Common myeloid progenitor, CD34-positive (primary cell): ENCODE data around the gene ITGAV.

Experiments
- CTCF ChIA-PET: fragments of 350-600 bp; sonication (Branson Sonifier 250); formaldehyde crosslinking; loops from one replicate; lab custom pipeline; 2021; ENCODE audit warnings: antibody characterized with exemption; lab: Charles Lee
- POLR2A ChIA-PET: fragments of 350-600 bp; sonication (Branson Sonifier 250); formaldehyde crosslinking; loops from one replicate; lab custom pipeline; 2021; ENCODE audit warnings: antibody characterized with exemption; lab: Charles Lee
- DNase-seq, 3 donors: peaks; one replicate each; pipeline versions ENCODE4 v3.0.0 to v3.0.0-alpha.2; 2013
- H3K27ac ChIP-seq, 2 experiments: 1 replicate in 1 of 2; 2 replicates in 1 of 2; pipeline ENCODE4 v1.7.0; 2013; ENCODE audit warnings: inconsistent platforms in 2 of 2, low read length in 2 of 2, mild to moderate bottlenecking in 2 of 2, low read depth in 1 of 2, moderate library complexity in 1 of 2; ENCODE audit not compliant: severe bottlenecking in 2 of 2, insufficient read depth in 1 of 2, poor library complexity in 1 of 2
- H3K27me3 ChIP-seq, 5 experiments: replicated peaks in 2 of 5; 1 replicate in 3 of 5; 2 replicates in 2 of 5; pipeline versions ENCODE4 v1.6.1 to v1.7.0; 2013; ENCODE audit warnings: low read length in 4 of 5, mild to moderate bottlenecking in 2 of 5, moderate library complexity in 2 of 5, inconsistent platforms in 1 of 5; ENCODE audit not compliant: insufficient read depth in 5 of 5, control insufficient read depth in 4 of 5
- H3K36me3 ChIP-seq, 4 experiments: 1 replicate in 2 of 4; 2 replicates in 2 of 4; pipeline versions ENCODE4 v1.6.1 to v1.7.0; 2013; ENCODE audit warnings: low read length in 3 of 4, control low read depth in 1 of 4, mild to moderate bottlenecking in 1 of 4; ENCODE audit not compliant: control insufficient read depth in 4 of 4, insufficient read depth in 4 of 4
- H3K4me1 ChIP-seq, 4 experiments: 1 replicate in 3 of 4; 2 replicates in 1 of 4; pipeline versions ENCODE4 v1.6.1 to v1.7.1; 2013; ENCODE audit warnings: low read length in 3 of 4, mild to moderate bottlenecking in 3 of 4, control low read depth in 1 of 4, inconsistent platforms in 1 of 4, moderate library complexity in 1 of 4; ENCODE audit not compliant: control insufficient read depth in 4 of 4, insufficient read depth in 4 of 4; ENCODE audit errors: control extremely low read depth in 1 of 4
- H3K4me3 ChIP-seq, 7 experiments: 1 replicate in 4 of 7; 2 replicates in 3 of 7; pipeline versions ENCODE4 v1.5.1 to v1.7.0; 2013; ENCODE audit warnings: mild to moderate bottlenecking in 7 of 7, low read length in 6 of 7, moderate library complexity in 6 of 7, inconsistent platforms in 2 of 7, low read depth in 2 of 7, control low read depth in 1 of 7; ENCODE audit not compliant: insufficient read depth in 4 of 7, control insufficient read depth in 1 of 7; ENCODE audit errors: extremely low read depth in 1 of 7
- H3K9me3 ChIP-seq, 5 experiments: 1 replicate in 4 of 5; 2 replicates in 1 of 5; pipeline versions ENCODE4 v1.6.1 to v1.7.1; 2013; ENCODE audit warnings: low read length in 4 of 5, mild to moderate bottlenecking in 2 of 5, inconsistent platforms in 1 of 5, low read depth in 1 of 5, moderate library complexity in 1 of 5; ENCODE audit not compliant: control insufficient read depth in 4 of 5, insufficient read depth in 2 of 5; ENCODE audit errors: control extremely low read depth in 1 of 5
- WGBS: methylation state at CpG from one replicate; pipeline ENCODE4 v1.1.5; 2013; ENCODE audit not compliant: insufficient coverage; 5-methylcytosine and 5-hydroxymethylcytosine counted together

The ITGAV gene

GRCh38 chr2:186691900-186692299 lies 102.0 kb downstream of the ITGAV start:
- peaks cover 0 to 2% (median 0%) of the 10 kb centered on the region in 4 experiments for H3K36me3 ChIP-seq
- no peaks in the 10 kb centered on the region for H3K27me3 ChIP-seq
- ChIA-PET CTCF (no interaction called here), POLR2A (no interaction called here)
- H3K4me3 ChIP-seq: no peak overlapping the region
- H3K27ac ChIP-seq: no peak overlapping the region
- H3K4me1 ChIP-seq: peaks cover 11 to 24% (median 14%) of the 10 kb centered on the region in 4 experiments
- WGBS: 94% methylated on average over 3 of the region's 5 CpGs
- no peak for DNase-seq
- H3K9me3 ChIP-seq: peaks cover 0 to 17% (median 3%) of the 10 kb centered on the region in 5 experiments

- CTCF ChIA-PET: no interaction called here
- DNase-seq: peak in 1 of 3 donors; percentile 2
- Histone ChIP-seq H3K4me1 (peaks cover 11 to 24% (median 14%) of the 10 kb centered on the region in 4 experiments), H3K4me3 (peak overlapping the region; percentile 76 to 99 (median 89)), H3K27me3 (no peaks in the 10 kb centered on the region), H3K27ac (no peak overlapping the region), H3K36me3 (peaks cover 0 to 2% (median 0%) of the 10 kb centered on the region in 4 experiments), H3K9me3 (peaks cover 0 to 5% (median 0%) of the 10 kb centered on the region in 5 experiments)
- POLR2A ChIA-PET: no interaction called here
- 43% methylated on average over 7 of the region's 7 CpGs for WGBS
Observed at GRCh38 chr2:186693446-186693832, 103.6 kb downstream of the ITGAV start.

GRCh38 chr2:186695081-186695756 lies 105.4 kb downstream of the ITGAV start:
- no peaks in the 10 kb centered on the region for H3K9me3 ChIP-seq
- DNase-seq: peak; percentile 25 to 83 (median 67)
- POLR2A ChIA-PET: interaction anchor here (0.6 kb wide), 1 partner anchor 719 kb away, joined by 4 read pairs; no protein-coding TSS in a partner anchor
- peak overlapping the region in 6 of 7 experiments; percentile 83 to 99 (median 89) for H3K4me3 ChIP-seq
- 4% methylated on average over 4 of the region's 9 CpGs for WGBS
- H3K4me1 ChIP-seq: peaks cover 11 to 24% (median 14%) of the 10 kb centered on the region in 4 experiments
- H3K27ac ChIP-seq: no peak overlapping the region
- CTCF ChIA-PET: interaction anchor here (1.3 kb wide), 1 partner anchor 17 kb away, joined by 3 read pairs; no protein-coding TSS in a partner anchor
- no peaks in the 10 kb centered on the region for H3K36me3 ChIP-seq
- H3K27me3 ChIP-seq: no peaks in the 10 kb centered on the region

GRCh38 chr2:186696290-186696689 lies 106.4 kb downstream of the ITGAV start:
- H3K4me1 ChIP-seq: peaks cover 11 to 24% (median 14%) of the 10 kb centered on the region in 4 experiments
- H3K27me3 ChIP-seq: no peaks in the 10 kb centered on the region
- CTCF ChIA-PET: no interaction called here
- no peaks in the 10 kb centered on the region for H3K9me3 ChIP-seq
- no peaks in the 10 kb centered on the region for H3K36me3 ChIP-seq
- H3K4me3 ChIP-seq: no peak overlapping the region
- POLR2A ChIA-PET: no interaction called here
- no peak overlapping the region for H3K27ac ChIP-seq
- no peak for DNase-seq
- 97% methylated on average over 3 of the region's 4 CpGs for WGBS

- H3K9me3 ChIP-seq: no peaks in the 10 kb centered on the region
- CTCF ChIA-PET: interaction anchor here (1.3 kb wide), 1 partner anchor 55 kb away, joined by 5 read pairs; no protein-coding TSS in a partner anchor
- no peak overlapping the region for H3K27ac ChIP-seq
- H3K4me3 ChIP-seq: no peak overlapping the region
- DNase-seq: no peak
- POLR2A ChIA-PET: no interaction called here
- no CpG with 5 or more reads among the region's 4 CpGs for WGBS
- peaks cover 0 to 2% (median 0%) of the 10 kb centered on the region in 4 experiments for H3K36me3 ChIP-seq
- H3K27me3 ChIP-seq: no peaks in the 10 kb centered on the region
- peaks cover 11 to 24% (median 14%) of the 10 kb centered on the region in 4 experiments for H3K4me1 ChIP-seq
Observed at GRCh38 chr2:186696804-186697203, 106.9 kb downstream of the ITGAV start.

GRCh38 chr2:186697536-186697935 lies 107.7 kb downstream of the ITGAV start:
- peaks cover 0 to 2% (median 0%) of the 10 kb centered on the region in 4 experiments for H3K36me3 ChIP-seq
- no peaks in the 10 kb centered on the region for H3K27me3 ChIP-seq
- H3K27ac ChIP-seq: no peak overlapping the region
- H3K9me3 ChIP-seq: no peaks in the 10 kb centered on the region
- no CpG with 5 or more reads among the region's 1 CpG for WGBS
- POLR2A ChIA-PET: no interaction called here
- H3K4me3 ChIP-seq: no peak overlapping the region
- CTCF ChIA-PET: interaction anchor here (1.0 to 1.3 kb wide), 2 partner anchors 16 to 56 kb away, joined by 3 to 5 read pairs; no protein-coding TSS in a partner anchor
- DNase-seq: no peak
- H3K4me1 ChIP-seq: peaks cover 11 to 24% (median 14%) of the 10 kb centered on the region in 4 experiments

GRCh38 chr2:186699742-186700141 lies 109.9 kb downstream of the ITGAV start:
- no peak overlapping the region for H3K27ac ChIP-seq
- H3K9me3 ChIP-seq: no peaks in the 10 kb centered on the region
- H3K36me3 ChIP-seq: peaks cover 0 to 2% (median 0%) of the 10 kb centered on the region in 4 experiments
- H3K4me1 ChIP-seq: peaks cover 6 to 12% (median 8%) of the 10 kb centered on the region in 4 experiments
- ChIA-PET POLR2A (no interaction called here), CTCF (no interaction called here)
- no peak overlapping the region for H3K4me3 ChIP-seq
- no peaks in the 10 kb centered on the region for H3K27me3 ChIP-seq
- DNase-seq: no peak
